DLD1 (cell line): Measurements from ENCODE around the gene STK40.

Experiments used
- in situ Hi-C: cut with HindIII; loops from 2 replicates; pipeline ENCODE4 v1.10.0; 2017; ENCODE audit warnings: low sequenced_read_pairs

Gene STK40

DNA sequence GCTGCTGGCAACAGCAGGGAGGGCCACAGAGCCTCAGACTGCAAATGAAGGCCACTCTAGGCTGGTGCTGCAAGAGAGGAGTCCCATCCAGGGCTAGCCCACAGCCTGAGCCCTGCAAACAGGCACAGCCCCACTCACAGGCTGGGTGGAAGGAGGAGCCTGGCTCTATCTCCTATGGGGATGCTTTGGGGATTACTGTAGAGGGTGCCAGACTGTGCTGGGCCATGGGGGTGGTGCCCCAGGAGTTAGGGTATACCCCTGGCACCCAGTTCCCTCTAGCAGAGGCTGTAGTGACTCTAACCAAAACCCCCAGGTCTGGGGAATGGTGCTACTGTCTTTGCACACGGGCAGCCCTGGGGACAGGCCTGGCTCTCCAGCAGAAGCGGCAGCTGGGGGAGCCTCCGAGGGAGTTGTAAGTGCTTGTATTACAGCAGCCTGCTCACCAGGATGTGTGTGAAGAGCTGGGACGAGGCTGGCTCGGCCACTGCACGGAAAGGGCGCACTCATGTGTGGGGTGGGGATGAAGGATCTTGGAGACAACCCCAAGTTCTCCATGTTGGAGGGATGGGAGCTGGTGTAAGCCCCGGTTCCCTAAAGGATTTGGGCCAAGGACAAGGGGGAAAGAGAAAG is 38.9 kb downstream of the STK40 start:
- in situ Hi-C loops, result no loop called here

DNA sequence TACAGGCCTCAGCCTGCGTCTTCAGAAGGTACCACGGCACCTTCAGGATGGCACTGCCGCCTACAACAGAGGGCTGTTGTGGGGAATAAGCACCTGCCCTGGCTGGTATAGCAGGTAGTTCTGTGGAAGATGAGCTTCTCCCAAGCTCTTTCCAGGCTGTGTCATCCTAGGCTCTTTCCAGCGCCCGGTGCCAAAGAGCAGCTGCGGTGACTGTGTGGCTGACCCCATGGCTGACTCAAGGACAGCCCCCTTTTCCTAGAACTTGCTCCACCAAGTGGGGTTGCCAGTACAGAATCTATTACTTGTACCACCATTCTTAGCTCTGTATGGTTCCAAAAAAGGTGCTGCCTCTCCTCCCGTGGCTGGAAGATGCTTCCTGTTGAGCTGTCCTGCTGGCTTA is 40.4 kb downstream of the STK40 start:
- in situ Hi-C loops, result no loop called here

DNA sequence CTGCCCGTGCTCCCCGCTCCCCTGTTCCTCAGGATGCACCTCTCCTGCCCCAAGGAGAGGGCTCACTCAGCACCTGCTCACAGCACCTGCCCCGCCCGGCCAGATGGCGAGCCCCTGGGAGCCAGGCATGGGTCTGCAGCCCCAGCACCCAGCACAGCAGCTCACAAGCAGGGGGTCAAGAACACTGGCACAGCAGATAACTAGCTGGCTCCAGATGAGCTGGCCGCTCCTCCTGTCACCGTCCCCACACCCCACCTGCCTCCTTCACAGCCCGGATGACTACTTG is 41.4 kb downstream of the STK40 start:
- in situ Hi-C loops, result no loop called here

DNA sequence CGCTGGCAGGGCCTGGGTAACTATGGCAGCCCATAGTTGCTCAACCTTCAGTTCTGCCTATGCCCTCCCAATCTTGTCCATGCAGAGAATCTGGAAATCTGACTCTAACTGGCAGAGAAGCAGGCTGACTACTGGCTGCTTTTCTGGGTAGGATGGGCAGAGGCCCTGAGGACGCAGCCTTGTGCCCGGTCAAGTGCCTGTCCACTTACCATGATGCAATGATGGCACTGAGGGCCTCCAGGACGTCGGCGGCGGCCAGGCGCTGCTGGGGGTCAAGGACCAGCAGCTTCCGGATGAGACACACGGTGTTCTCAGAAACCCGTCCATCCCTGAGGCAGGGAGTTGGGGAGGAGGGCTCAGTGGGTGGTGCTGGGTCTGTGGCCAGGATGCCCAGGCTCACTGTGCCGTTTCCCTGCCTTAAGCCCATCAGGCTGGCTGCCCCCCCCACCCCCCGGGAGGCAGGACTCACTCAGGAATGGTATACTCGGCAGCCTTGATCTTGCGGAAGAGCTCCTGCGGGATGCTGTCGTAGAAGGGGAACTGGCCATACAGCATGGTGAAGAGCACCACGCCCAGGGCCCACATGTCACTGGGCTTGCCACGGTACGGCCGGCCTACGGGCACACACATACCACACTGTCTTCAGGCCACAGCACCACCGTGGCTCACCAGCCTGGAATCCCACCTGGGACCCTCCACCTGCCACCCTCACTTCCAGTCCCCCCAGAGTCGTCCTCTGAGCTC is 41.9 kb downstream of the STK40 start:
- in situ Hi-C loops, result no loop called here

DNA sequence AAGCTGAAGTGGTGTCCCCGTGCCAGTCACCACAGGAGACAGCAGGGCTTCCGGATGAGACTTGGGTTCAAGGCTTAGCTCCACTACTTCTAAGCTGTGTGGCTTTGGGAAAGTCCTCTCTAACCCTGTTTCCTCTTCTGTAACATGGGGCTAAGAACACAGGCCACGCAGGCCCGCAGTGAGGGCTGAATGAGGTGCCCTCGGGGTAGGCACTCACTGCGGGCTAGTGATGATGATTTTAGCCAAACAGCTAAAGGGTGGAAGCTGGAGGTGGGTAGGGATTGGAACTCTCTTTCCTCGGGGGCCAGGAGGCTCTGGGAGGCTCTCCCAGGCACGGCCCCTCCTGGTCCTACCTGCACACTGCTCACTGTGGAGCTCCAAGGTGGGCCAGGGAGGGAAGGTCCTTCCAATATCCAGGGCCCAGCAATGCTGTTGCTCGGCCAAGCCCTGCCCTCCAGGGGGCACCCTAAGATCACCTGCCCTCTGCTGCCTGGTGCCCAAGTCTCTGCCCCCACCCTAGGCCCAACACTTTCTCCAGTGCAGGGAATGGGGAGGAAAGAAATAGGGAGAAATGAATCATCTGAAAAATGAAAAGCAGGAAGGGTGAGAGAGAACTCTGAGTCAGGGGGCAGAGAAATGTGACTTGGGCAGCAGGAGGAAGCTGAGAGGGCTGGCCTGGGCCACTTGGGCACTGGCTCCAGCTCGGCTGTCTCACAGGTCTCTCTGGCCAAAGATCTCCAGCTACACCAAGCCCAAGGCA is 43.1 kb downstream of the STK40 start:
- in situ Hi-C loops, result no loop called here

DNA sequence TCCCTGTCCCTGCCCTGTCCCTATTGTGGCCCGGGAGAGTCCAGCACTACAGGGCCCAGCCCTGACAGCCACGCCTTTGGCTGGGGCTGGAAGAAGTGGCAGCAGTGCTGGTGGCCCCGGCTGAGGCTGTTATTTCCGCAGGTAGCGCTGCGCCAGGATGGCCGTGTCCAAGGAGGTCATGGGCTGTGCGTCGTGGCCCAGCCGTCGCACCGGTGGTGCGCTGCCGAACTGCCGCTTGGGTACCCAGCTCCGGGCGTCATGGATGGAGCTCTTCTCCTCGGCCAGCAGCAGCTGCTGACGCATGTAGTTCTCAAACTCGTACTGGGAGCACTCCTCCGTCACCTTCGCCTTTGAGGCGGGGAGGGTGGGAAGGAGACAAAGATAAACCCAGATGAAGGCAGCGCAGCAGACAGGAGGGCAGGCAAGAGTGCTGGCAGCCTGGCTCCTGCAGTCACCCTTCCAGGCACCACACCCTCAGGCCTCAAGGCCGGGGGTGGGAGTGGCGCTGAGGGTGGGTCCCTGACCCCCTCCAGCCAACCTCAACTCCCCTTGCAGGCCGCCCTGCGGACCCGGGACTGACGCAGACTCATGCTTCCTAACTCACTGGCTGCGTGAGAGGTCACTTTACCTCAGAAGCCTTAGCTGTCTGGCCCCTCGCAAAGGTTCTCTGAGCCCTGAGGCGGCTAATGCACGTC is 44.0 kb downstream of the STK40 start:
- in situ Hi-C loops, result no loop called here

DNA sequence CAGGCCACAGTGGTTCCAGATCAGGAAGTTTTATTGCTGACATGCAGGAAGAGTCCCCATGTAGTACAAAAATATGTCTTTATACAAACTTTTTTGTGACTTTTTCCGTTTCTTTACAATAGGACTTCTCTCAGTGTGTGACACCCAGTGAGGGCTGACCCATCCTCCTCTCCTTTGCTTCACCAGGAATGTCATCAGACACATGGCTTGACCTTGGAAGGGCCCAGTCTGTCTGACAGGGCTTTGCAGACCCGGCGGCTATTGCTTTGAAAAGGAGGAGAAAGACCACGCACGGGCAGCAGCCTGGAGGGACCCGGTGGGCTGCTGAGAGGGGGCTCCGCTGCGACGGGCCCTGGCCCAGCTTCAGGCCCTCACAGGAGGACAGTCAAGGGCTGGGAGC is 46.1 kb downstream of the STK40 start:
- in situ Hi-C loops, result no loop called here

DNA sequence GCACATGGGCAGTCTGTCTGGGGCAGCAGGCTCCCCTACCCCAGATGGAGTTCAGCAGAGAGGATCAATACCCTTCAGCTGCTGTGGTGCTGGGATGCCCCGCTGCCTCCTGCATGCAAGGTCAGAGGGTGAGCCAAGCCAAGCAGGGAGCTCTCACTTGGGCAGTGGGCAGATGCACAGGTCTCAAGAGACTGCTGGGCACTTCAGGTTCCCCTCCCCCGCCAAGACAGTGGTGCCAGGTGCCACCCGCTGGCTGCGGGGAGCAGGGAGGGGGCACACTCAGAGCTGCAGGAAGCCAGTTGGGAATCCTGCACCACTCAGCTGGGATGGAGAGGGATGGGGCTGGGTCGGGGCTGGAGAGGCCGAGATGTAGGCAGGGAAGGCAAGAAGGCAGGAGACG is 46.5 kb downstream of the STK40 start:
- in situ Hi-C loops, result no loop called here

DNA sequence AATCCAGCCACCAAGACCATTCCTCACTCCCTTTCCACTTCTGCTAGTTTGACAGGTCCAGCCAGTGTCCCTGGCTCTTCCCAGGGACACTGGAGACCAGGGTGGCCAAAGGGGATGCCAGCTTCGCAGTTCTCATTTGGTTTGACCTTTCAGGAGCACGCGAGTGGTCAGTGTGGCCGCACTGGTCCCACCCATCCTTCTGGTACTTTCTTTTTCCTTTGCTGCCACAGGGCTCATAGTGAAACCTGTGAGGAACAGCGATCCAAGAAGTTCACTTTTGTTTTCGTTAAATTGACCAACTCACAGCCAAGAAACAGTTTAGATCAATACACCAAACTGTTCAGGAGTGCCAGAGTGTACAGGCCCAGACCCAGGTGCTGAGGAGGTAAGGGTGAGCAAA is 47.9 kb downstream of the STK40 start:
- in situ Hi-C loops, result no loop called here

DNA sequence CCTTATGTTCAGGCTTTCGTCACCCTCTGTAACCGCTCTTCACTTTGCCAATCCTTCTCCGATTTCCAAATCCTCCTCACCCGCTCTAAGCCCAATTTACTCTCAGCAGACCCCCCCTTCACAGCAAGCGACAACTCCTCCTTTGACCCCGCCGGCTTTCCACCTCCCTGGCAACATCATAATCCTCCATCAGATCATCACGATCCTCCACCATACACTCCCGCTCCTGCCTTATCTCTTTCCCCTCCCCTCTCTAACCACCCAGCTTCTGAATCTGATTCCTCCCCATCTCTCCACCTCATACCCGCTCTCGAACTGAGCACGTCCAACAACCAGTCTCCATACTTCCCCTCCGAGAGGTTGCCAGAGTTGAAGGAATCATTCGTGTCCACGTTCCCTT is 54.8 kb downstream of the STK40 start:
- in situ Hi-C loops, result no loop called here

DNA sequence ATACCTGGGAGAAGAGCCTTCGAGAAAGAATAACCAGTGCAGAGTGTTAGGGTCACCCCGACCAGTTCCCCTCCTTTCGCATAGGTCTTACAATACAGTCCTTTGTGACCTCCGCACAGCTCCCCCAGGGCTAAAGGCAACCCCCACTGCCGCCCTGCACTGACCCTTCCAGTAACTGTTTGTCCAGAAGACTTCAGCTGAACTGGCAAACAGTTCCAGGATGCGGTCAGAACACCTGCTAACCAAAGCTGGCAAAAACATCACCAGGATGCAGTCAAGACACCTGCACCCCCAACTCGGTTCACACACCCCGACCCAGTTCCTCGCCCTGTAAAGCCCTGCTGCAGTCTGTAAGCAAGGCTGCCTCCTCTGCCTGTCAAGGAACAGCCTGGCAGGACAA is 55.9 kb downstream of the STK40 start:
- in situ Hi-C loops, result no loop called here

DNA sequence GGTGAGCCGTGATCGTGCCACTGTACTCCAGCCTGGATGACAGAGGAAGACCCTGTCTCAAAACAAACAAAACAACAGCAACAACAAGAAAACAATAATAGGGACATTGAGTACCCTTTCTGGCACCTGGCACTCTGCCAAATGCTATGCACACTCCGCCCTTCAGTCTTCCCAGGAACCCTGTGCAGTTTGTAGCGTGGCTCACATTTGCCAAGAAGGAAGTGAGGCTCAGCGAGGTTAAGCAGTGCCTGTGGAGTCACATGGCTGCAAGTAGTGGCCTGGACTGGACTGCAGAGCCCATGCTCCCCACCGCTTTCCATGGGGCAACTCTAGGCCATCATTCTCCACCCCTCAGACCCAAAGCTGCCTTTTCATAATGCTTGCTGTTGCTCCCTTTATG is 57.0 kb downstream of the STK40 start:
- in situ Hi-C loops, result no loop called here

DNA sequence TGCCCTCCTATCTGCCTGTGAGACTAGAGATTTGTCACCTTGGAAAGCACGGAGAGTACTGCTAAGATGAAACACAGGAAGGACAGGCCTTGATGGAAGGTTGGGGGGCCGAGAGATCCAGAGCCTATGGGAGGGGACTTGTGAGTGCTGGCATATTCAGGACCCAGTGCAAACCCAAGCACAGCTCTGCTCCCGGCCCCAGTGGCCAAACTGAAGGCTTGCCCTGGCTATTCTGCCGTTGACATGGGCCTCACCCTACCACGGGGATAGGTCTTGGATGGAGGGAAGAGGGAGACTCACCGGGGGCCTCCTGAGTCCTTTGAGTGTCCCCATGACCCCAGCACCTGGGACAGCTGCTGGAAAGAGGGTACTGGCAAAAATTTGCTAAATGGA is 57.6 kb downstream of the STK40 start:
- in situ Hi-C loops, result no loop called here

DNA sequence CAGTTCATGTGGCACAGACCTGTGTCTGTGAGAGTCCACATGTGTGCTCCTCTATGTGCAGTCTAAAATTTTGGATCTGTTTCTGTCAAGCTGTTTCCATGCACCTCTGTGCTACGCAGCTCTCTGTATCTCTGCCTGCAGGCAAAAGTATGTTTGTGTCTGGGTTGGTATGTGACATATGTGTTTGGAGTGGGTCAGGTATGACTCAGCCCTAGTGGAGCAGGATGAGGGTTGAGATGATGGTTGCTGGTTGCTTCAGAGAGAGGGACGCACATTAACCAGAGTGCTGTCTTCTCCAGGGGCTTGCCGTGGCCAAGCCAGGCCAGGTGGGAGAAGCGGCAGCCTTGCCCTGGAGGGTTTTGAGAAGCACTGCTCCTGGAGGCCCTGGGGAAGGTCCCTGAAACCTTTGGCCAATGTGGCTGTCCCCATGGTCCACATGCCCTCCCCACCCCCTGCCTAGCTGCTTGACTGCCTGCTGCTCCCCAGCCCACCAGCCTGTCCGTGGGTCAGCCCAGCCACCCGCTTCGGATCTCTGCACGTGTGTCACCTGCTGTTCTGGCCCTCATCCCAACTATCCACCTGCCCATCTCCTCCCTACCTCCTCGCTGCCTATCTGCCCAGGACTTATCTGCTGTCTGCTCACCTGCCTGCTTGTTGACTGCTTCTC is 58.2 kb downstream of the STK40 start:
- in situ Hi-C loops, result no loop called here

DNA sequence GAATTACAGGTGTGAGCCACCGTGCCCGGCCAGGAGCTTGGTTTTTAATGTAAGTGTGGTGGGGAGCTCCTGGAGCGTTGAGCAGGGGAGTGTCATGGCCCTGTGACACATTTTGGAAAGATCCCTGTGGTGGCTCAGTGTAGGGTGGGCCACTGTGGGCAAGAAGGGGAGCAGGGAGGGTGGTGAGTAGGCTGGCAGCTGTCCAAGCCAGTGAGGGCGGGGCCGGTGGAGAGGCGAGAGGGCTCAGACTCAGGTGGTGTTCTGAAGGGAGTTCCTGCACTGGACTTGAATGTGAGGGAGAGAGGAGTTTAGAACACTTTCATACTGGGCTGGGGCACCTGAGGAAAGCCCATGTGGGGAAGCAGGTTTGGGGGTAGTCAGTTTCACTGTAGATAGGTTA is 59.2 kb downstream of the STK40 start:
- in situ Hi-C loops, result no loop called here

DNA sequence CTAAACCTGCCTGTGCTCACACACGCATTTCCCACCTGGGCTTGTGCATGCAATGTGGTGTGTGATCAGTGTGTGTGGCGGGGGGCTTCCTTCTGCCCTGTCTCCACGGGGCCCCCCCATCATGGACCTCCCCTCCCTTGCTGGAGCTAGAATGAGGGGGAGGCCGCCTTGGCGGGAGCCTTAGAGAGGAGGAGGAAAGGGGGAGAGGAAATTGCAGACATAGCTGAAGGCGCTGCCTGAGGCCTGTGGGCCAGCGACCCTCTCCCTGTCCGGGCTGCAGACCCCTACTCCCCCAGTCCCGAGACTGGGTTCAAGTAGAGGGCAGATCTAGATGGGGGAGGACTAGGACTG is 61.4 kb downstream of the STK40 start:
- in situ Hi-C loops, result no loop called here

DNA sequence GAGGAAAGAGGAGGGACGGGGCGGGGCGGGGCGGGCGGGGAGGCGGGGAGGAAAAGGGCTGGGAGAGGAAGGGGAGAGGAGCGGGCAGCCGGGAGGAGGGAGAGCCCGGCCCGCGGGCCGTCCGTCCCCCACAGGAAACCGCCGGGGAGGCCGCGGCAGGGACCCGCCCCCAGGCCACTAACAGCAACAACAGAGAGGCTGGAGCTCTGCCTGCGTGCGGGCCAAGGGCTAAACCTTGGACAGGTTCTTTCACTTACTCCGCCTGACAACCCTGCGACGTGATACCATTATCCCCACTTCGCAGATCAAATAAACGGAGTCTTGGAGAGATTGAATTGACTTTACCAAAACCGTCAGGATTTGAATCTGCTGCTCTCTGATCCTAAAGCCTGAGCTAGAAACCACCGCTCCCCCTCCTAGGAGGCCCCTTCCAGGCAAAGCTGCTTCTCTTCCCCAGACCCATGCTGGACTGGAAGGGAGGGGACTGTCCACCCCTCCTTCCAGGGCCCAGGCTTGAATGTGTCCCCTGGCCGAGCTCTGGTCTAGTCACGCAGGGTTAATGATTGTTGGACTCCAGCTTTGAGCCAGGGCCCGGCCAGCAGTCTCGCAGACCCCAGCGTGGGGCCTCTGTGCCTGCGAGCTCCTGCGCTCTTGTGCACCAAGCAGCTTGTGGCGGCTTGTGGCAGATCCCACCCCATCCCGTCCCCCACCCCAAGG is 61.9 kb downstream of the STK40 start, which contains the start of gene EVA1B:
Gene EVA1B (minus strand): TSS at position 10 of the 717 bp plus-strand sequence. CDS start 608 bp downstream, outside the sequence.
- in situ Hi-C loops, result no loop called here

DNA sequence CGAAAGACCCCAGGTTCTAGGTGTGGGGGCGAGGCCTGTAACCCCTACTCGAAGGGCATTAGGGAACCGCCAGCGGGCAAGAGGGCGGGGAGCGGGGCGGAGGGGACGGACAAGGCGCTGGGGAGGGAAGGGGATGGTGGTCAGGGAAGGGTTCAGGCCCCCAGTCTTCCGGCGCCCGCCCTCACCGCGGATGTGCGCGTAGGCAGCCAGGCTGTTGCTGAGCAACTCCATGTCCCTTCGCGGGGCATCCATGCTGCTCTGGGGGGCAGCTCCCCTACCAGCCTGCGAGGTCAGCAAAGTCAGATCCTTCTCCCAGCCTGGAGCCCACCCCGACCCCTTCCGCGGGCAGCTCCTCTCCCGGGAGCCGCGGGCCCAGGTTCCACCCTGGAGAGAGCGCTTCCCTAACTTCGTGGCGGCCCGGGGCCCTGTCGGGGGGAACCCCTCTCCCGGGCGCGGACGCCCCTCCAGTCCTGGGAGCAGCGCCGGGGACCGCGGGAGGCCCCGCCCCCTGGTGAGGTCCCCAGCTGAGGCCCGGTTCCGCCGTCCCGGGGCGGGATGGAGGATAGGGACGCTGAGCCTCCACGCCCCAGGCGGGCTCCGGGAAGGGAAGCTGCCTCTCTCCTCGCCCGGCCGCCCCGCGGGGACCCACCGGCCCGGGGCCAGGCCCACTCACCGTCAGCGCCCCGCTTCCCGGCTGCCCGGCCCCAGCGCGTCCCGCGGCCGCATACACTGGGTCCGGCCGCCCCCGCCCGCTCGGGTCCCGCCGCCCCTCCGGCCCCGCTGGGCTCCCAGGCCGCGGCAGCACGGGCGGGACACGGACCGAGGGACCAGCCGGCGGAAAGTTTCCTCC is 62.7 kb downstream of the STK40 start:
- in situ Hi-C loops, result no loop called here

DNA sequence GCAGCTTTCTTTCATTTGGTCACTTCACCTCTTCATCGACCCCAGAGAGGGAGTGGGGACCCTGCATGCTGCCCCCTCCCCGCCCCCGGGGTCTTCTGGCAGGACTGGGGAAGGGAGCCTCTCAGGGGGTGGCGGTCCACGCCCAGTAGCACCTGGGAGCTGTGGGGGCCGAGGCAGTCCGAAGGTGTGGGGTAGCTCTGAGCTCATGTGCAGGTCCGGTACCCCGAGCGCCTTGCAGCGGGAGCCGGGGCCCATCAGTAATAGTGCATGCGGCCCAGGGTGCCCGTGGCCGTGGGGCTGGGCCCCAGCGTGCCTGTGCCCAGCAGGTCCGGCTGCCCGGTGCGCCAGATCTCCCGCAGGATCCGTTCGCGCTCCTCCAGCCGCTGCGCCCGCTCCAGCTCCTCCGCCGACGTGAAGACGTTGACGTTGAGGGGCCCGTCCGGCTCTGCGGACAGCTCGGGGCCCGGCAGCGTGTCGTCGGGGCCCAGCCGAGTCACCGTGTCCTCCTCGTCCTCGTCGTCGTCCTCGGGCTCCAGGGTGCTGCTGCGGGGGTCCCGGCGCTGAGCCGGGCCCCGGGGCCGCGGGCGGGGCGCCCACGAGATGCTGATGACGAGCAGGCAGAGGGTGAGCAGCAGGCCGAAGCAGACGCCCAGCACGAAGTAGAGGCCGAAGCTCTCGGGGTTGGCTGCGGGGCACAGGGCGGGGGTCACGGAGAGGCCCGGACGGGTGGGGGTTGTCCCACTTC is 63.5 kb downstream of the STK40 start:
- in situ Hi-C loops, result no loop called here
